Measurements from ENCODE around the gene NRN1L.

The NRN1L gene

DNA sequence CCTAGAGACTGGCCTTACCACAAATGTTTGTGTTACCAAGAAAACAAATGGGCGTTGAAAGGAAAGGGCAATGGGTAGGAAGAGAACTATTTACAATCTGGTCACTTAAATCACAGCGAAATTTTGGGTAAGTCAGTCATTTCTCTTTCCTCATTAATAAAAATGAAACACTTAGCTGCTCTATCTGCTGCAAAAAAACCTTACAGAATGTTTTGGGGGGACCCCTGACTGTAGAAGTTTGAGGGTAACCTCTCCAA, 38.7 kb upstream of the NRN1L start:
- TF ChIP-seq FOXP2 (optimal IDR thresholded peaks at IDR 0.05; ENCODE audit: borderline replicate concordance, extremely low read depth, extremely low read length, insufficient read depth) (no peak), TAF1 (IDR thresholded peaks at IDR 0.05; ENCODE audit: borderline replicate concordance, insufficient read depth, low read length) (no peak), POLR2AphosphoS5 (IDR thresholded peaks at IDR 0.05; ENCODE audit: low read depth, low read length) (no peak), SIN3A (IDR thresholded peaks at IDR 0.05; ENCODE audit: borderline replicate concordance, insufficient read depth, low read length) (no peak)
- TF ChIP-seq, protein P1, sequence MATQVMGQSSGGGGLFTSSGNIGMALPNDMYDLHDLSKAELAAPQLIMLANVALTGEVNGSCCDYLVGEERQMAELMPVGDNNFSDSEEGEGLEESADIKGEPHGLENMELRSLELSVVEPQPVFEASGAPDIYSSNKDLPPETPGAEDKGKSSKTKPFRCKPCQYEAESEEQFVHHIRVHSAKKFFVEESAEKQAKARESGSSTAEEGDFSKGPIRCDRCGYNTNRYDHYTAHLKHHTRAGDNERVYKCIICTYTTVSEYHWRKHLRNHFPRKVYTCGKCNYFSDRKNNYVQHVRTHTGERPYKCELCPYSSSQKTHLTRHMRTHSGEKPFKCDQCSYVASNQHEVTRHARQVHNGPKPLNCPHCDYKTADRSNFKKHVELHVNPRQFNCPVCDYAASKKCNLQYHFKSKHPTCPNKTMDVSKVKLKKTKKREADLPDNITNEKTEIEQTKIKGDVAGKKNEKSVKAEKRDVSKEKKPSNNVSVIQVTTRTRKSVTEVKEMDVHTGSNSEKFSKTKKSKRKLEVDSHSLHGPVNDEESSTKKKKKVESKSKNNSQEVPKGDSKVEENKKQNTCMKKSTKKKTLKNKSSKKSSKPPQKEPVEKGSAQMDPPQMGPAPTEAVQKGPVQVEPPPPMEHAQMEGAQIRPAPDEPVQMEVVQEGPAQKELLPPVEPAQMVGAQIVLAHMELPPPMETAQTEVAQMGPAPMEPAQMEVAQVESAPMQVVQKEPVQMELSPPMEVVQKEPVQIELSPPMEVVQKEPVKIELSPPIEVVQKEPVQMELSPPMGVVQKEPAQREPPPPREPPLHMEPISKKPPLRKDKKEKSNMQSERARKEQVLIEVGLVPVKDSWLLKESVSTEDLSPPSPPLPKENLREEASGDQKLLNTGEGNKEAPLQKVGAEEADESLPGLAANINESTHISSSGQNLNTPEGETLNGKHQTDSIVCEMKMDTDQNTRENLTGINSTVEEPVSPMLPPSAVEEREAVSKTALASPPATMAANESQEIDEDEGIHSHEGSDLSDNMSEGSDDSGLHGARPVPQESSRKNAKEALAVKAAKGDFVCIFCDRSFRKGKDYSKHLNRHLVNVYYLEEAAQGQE (IDR thresholded peaks at IDR 0.05; ENCODE audit: insufficient read depth in 1 of 2, low read depth in 2 of 2, low read length in 2 of 2): no peak

DNA sequence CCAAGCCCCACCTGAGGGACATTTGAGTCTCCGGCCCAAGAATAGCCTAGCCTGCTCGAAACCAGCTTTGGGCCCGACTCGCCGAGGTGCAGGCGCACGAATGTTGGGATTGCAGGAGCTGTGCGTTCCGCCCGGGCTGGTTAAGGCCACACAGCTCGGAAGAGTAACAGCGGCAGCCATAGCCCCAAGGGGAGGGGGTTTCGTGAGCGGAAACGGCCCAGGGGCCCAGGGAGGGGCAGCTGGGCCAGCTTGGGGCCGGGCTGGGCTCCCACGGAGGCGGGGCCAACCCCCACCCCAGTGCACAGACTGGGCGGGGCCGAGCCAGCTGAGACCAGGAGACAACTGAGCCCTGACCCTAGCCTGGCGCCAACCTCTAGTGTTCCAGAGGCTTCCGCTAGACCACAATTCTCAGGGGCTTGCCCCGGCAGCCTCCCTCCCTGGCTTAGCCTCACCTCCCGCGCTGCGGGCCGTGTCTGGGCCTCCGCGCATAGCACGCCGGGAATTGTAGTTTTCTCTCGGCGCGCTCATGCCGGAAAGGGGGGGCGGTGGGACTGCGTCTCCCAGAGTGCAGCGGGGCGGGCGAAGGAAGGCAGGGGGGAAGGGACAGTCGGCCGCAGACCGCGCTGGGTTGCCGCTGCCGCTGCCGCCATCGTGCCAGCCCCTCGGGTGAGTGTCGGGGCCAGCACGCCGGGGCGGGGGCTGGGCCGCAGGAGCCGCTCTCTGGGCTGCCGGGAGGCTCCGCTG, 38.2 kb upstream of the NRN1L start, which contains the start of gene NUTF2:
NUTF2 (plus strand) TSS at position 614 of the 744 bp plus-strand sequence. CDS start 18,198 bp downstream, outside the sequence.
- TF ChIP-seq SIN3A (IDR thresholded peaks at IDR 0.05; ENCODE audit: borderline replicate concordance, insufficient read depth, low read length): peak; percentile 28; the same call in 1 of the 2 replicates
- 0 out of 2 replicates have a peak, but pooled peaks have one; percentile 34 for TF ChIP-seq TAF1 (IDR thresholded peaks at IDR 0.05; ENCODE audit: borderline replicate concordance, insufficient read depth, low read length)
- peak; percentile 58 for TF ChIP-seq POLR2AphosphoS5 (IDR thresholded peaks at IDR 0.05; ENCODE audit: low read depth, low read length)
- TF ChIP-seq FOXP2 (optimal IDR thresholded peaks at IDR 0.05; ENCODE audit: borderline replicate concordance, extremely low read depth, extremely low read length, insufficient read depth): peak; percentile 35
- TF ChIP-seq, protein P1 (IDR thresholded peaks at IDR 0.05; ENCODE audit: insufficient read depth in 1 of 2, low read depth in 2 of 2, low read length in 2 of 2): no peak

DNA sequence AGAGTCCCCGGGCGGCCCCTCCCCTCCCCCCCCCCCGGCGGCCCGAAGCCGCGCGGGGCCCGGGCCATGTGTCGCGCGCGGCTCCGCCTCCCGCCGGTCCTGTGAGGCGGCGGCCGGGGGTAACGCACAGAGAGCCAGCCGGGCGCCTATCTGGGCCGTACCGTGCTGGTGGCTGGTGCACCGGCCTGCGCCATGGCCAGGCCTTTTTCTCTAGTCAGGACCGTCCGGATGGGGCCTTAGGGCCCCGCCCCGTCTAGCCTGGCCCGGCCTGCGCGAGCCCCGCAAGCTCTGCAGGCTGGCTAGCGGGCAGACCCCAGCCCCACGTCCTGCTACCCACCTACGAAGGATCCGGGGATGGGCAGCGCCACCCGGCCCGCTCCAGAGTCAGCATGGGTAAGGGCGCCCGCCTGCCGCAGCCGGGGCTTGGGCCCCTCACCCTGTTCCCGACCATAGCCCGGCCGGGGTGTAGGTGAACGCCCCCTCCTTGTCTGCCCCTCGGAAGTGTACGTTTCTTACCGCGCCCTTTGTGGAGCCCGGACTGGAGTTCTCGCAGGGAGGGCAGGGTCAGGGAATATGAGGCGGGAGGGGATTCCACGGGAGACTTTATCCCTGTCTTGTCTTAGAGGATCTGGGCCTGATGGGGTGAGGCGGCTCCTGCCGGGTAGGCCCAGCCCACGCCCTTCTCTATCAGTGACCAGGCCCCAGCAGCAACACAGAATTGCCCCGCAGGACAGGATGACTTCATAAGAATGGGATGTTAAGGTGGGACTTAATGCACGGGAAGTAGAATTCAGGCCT, 37.4 kb upstream of the NRN1L start, which contains the start of gene CENPT:
CENPT (minus strand) TSS at position 630 of the 798 bp plus-strand sequence. CDS start 13,834 bp downstream, outside the sequence.
- TF ChIP-seq TAF1 (IDR thresholded peaks at IDR 0.05; ENCODE audit: borderline replicate concordance, insufficient read depth, low read length) (no peak), FOXP2 (optimal IDR thresholded peaks at IDR 0.05; ENCODE audit: borderline replicate concordance, extremely low read depth, extremely low read length, insufficient read depth) (no peak), SIN3A (IDR thresholded peaks at IDR 0.05; ENCODE audit: borderline replicate concordance, insufficient read depth, low read length) (peak; percentile 15; the same call in 1 of the 2 replicates)
- TF ChIP-seq, protein P1 (IDR thresholded peaks at IDR 0.05; ENCODE audit: insufficient read depth in 1 of 2, low read depth in 2 of 2, low read length in 2 of 2): no peak

DNA sequence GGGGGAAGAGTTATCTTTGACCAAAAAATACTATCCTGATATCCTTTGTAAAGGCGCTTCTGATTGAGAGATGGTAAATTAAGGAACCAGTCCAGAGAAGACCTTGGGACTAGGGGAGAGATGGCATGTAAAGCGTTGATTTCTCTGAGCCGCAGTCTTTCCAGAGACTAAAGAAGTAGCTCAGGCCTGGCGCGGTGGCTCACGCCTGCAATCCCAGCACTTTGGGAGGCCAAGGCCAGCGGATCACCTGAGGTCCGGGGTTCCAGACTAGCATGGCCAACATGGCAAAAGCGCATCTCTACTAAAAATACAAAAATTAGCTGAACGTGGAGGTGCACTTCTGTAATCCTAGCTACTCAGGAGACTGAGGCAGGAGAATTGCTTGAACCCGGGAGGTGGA, 36.6 kb upstream of the NRN1L start:
- TF ChIP-seq TAF1 (IDR thresholded peaks at IDR 0.05; ENCODE audit: borderline replicate concordance, insufficient read depth, low read length): no peak
- no peak for TF ChIP-seq FOXP2 (optimal IDR thresholded peaks at IDR 0.05; ENCODE audit: borderline replicate concordance, extremely low read depth, extremely low read length, insufficient read depth)
- TF ChIP-seq, protein P1 (IDR thresholded peaks at IDR 0.05; ENCODE audit: insufficient read depth in 1 of 2, low read depth in 2 of 2, low read length in 2 of 2): no peak
- no peak for TF ChIP-seq SIN3A (IDR thresholded peaks at IDR 0.05; ENCODE audit: borderline replicate concordance, insufficient read depth, low read length)
- TF ChIP-seq POLR2AphosphoS5 (IDR thresholded peaks at IDR 0.05; ENCODE audit: low read depth, low read length): no peak
